MM.1S (cell line): ENCODE measurements around the gene KCNIP4.

Experiments
- DNase-seq: peaks from one replicate; pipeline ENCODE4 v3.0.0-alpha.2; 2015
- H2AFZ ChIP-seq: fragments of 300-600 bp; sonication (generic); 2 replicates; pipeline ENCODE4 v1.6.0; 2016; ENCODE audit warnings: antibody characterized with exemption, low read length
- H3F3A ChIP-seq: fragments of 300-600 bp; sonication (generic); 2 replicates; pipeline ENCODE4 v1.6.1; 2016; ENCODE audit warnings: mild to moderate bottlenecking, antibody characterized with exemption, low read length, moderate library complexity, mixed read lengths; ENCODE audit not compliant: insufficient read depth
- H3K27ac ChIP-seq: fragments of 300-600 bp; sonication (generic); 2 replicates; pipeline ENCODE4 v1.5.1; 2016; ENCODE audit warnings: mild to moderate bottlenecking, low read length
- H3K27me3 ChIP-seq: fragments of 300-600 bp; sonication (generic); replicated peaks from 2 replicates; pipeline ENCODE4 v1.6.0; 2016; ENCODE audit warnings: low read length; ENCODE audit not compliant: insufficient read depth
- H3K36me3 ChIP-seq: fragments of 300-600 bp; sonication (generic); replicated peaks from 2 replicates; pipeline ENCODE4 v1.6.1; 2016; ENCODE audit warnings: mild to moderate bottlenecking, low read length, mixed read lengths; ENCODE audit not compliant: insufficient read depth
- H3K4me1 ChIP-seq: fragments of 300-600 bp; sonication (generic); 2 replicates; pipeline ENCODE4 v1.6.1; 2016; ENCODE audit warnings: low read length, mixed read lengths
- H3K4me2 ChIP-seq: fragments of 300-600 bp; sonication (generic); 2 replicates; pipeline ENCODE4 v1.6.0; 2016; ENCODE audit warnings: low read depth, low read length
- H3K4me3 ChIP-seq: fragments of 300-600 bp; sonication (generic); 2 replicates; pipeline ENCODE4 v1.5.1; 2016; ENCODE audit warnings: low read length, mixed read lengths
- H3K79me2 ChIP-seq: fragments of 300-600 bp; sonication (generic); 2 replicates; pipeline ENCODE4 v1.6.1; 2016; ENCODE audit warnings: mixed run types, low read length, mixed read lengths
- H3K9ac ChIP-seq: fragments of 300-600 bp; sonication (generic); 2 replicates; pipeline ENCODE4 v1.6.1; 2016; ENCODE audit warnings: low read length, mixed read lengths
- H3K9me2 ChIP-seq: fragments of 300-600 bp; sonication (generic); replicated peaks from 2 replicates; pipeline ENCODE4 v1.6.1; 2016; ENCODE audit warnings: mild to moderate bottlenecking, low read length, mixed read lengths; ENCODE audit not compliant: insufficient read depth
- H3K9me3 ChIP-seq: fragments of 300-600 bp; sonication (generic); replicated peaks from 2 replicates; pipeline ENCODE4 v1.6.1; 2016; ENCODE audit warnings: mild to moderate bottlenecking, low read length, mixed read lengths; ENCODE audit not compliant: insufficient read depth
- H4K20me1 ChIP-seq: fragments of 300-600 bp; sonication (generic); 2 replicates; pipeline ENCODE4 v1.6.1; 2016; ENCODE audit warnings: mild to moderate bottlenecking, low read length, moderate library complexity, mixed read lengths; ENCODE audit not compliant: insufficient read depth
- EZH2 ChIP-seq: fragments of 300-600 bp; sonication (generic); optimal IDR thresholded peaks from 2 replicates; pipeline ENCODE3; 2017; ENCODE audit warnings: low read depth, mild to moderate bottlenecking, antibody characterized with exemption, low read length, mixed read lengths
- EZH2phosphoT487 ChIP-seq: fragments of 300-600 bp; sonication (generic); IDR thresholded peaks from 2 replicates; pipeline ENCODE4 v1.6.1; 2018; ENCODE audit warnings: antibody characterized with exemption, low read length
- TF ChIP-seq, protein P1 (sequence below): fragments of 300-600 bp; sonication (generic); IDR thresholded peaks from 2 replicates; pipeline ENCODE4 v1.5.1; 2016; ENCODE audit warnings: antibody characterized with exemption, low read length, mixed read lengths

The KCNIP4 gene

DNA sequence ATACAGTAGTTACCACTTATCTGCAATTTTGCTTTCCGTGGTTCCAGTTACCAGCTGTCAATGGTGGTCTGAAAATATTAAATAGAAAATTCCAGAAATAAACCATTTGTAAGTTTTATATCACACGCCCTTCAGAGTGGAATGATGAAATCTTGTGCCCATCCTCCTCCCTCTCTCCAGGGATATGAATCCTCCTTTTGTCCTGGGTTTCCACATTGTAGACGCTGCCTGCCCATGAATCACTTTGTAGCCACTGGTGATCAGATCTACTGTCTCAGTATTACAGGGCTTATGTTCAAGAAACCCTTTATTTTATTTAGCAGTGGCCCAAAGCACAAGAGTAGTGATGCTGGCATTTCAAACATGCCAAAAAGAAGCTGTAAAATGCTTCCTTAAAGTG is 198.6 kb downstream of the KCNIP4 start:
- no peaks in the 10 kb centered on the region for H3K4me1 ChIP-seq
- H3K4me2 ChIP-seq, result no peak overlapping the region
- H3K9me3 ChIP-seq, result no peaks in the 10 kb centered on the region
- no peak for DNase-seq
- no peak overlapping the region for H3K27ac ChIP-seq
- TF ChIP-seq EZH2phosphoT487, result no peak
- TF ChIP-seq, protein P1, sequence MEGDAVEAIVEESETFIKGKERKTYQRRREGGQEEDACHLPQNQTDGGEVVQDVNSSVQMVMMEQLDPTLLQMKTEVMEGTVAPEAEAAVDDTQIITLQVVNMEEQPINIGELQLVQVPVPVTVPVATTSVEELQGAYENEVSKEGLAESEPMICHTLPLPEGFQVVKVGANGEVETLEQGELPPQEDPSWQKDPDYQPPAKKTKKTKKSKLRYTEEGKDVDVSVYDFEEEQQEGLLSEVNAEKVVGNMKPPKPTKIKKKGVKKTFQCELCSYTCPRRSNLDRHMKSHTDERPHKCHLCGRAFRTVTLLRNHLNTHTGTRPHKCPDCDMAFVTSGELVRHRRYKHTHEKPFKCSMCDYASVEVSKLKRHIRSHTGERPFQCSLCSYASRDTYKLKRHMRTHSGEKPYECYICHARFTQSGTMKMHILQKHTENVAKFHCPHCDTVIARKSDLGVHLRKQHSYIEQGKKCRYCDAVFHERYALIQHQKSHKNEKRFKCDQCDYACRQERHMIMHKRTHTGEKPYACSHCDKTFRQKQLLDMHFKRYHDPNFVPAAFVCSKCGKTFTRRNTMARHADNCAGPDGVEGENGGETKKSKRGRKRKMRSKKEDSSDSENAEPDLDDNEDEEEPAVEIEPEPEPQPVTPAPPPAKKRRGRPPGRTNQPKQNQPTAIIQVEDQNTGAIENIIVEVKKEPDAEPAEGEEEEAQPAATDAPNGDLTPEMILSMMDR, result no peak
- TF ChIP-seq EZH2, result no peak
- H3K9me2 ChIP-seq, result no peaks in the 10 kb centered on the region
- no peak overlapping the region for H3K4me3 ChIP-seq
- no peak overlapping the region for H3K9ac ChIP-seq
- H3F3A ChIP-seq, result no peaks in the 10 kb centered on the region
- H3K27me3 ChIP-seq, result no peaks in the 10 kb centered on the region
- H3K36me3 ChIP-seq, result no peaks in the 10 kb centered on the region
- H4K20me1 ChIP-seq, result no peaks in the 10 kb centered on the region
- H3K79me2 ChIP-seq, result no peaks in the 10 kb centered on the region
- H2AFZ ChIP-seq, result no peak overlapping the region

- Histone ChIP-seq H3K9me2 (no peaks in the 10 kb centered on the region), H3K79me2 (no peaks in the 10 kb centered on the region), H3K9me3 (no peaks in the 10 kb centered on the region), H3K4me1 (no peaks in the 10 kb centered on the region), H3K4me2 (no peak overlapping the region), H3K27me3 (no peaks in the 10 kb centered on the region), H3K4me3 (no peak overlapping the region), H3K9ac (no peak overlapping the region), H4K20me1 (no peaks in the 10 kb centered on the region), H3K36me3 (no peaks in the 10 kb centered on the region), H3K27ac (no peak overlapping the region), H2AFZ (no peak overlapping the region), H3F3A (no peaks in the 10 kb centered on the region)
- no peak for TF ChIP-seq EZH2phosphoT487
- TF ChIP-seq, protein P1, result no peak
- no peak for TF ChIP-seq EZH2
- no peak for DNase-seq
Observed at GRCh38 chr4:21749412-21749811, 199.2 kb downstream of the KCNIP4 start.

DNA sequence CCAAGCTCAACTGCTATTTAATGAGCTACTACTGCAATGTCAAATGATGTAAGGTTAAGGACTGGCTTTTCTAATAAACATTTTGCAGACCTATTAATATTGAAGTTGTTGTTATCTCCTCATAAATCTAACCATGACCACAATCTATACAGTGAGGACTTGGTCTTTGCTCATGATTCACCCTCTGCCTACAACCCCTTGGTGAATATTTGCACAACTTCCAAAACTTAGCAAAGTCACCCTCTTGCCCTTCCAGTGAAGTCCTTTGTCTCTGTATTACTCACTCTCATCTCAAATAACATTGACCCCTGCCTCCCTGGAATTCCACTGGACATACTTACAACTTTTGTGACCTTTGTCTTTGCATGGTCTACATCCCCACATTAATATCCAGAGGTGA is 204.5 kb downstream of the KCNIP4 start:
- Histone ChIP-seq H2AFZ (no peak overlapping the region), H3K27ac (no peak overlapping the region), H3K9ac (no peak overlapping the region), H3K79me2 (no peaks in the 10 kb centered on the region), H3F3A (no peaks in the 10 kb centered on the region), H3K4me3 (no peak overlapping the region), H3K36me3 (no peaks in the 10 kb centered on the region), H3K9me3 (no peaks in the 10 kb centered on the region), H3K27me3 (no peaks in the 10 kb centered on the region), H3K4me2 (no peak overlapping the region), H3K4me1 (no peaks in the 10 kb centered on the region), H3K9me2 (no peaks in the 10 kb centered on the region), H4K20me1 (no peaks in the 10 kb centered on the region)
- DNase-seq, result no peak
- TF ChIP-seq EZH2 (no peak), EZH2phosphoT487 (no peak)
- TF ChIP-seq, protein P1, result no peak
